Common myeloid progenitor, CD34-positive (primary cell): ENCODE data around the gene BICRA. TPM values are rescaled to one million over a fixed set of nuclear protein-coding genes. Genes with fewer than 3 reads are reported as not detected.

Experiments
- CTCF ChIA-PET: fragments of 350-600 bp; sonication (Branson Sonifier 250); formaldehyde crosslinking; loops from one replicate; lab custom pipeline; 2021; ENCODE audit warnings: antibody characterized with exemption; lab: Charles Lee
- POLR2A ChIA-PET: fragments of 350-600 bp; sonication (Branson Sonifier 250); formaldehyde crosslinking; loops from one replicate; lab custom pipeline; 2021; ENCODE audit warnings: antibody characterized with exemption; lab: Charles Lee
- DNase-seq, 3 donors: peaks; one replicate each; pipeline versions ENCODE4 v3.0.0 to v3.0.0-alpha.2; 2013
- H3K27ac ChIP-seq, 2 experiments: 1 replicate in 1 of 2; 2 replicates in 1 of 2; pipeline ENCODE4 v1.7.0; 2013; ENCODE audit warnings: inconsistent platforms in 2 of 2, low read length in 2 of 2, mild to moderate bottlenecking in 2 of 2, low read depth in 1 of 2, moderate library complexity in 1 of 2; ENCODE audit not compliant: severe bottlenecking in 2 of 2, insufficient read depth in 1 of 2, poor library complexity in 1 of 2
- H3K27me3 ChIP-seq, 5 experiments: replicated peaks in 2 of 5; 1 replicate in 3 of 5; 2 replicates in 2 of 5; pipeline versions ENCODE4 v1.6.1 to v1.7.0; 2013; ENCODE audit warnings: low read length in 4 of 5, mild to moderate bottlenecking in 2 of 5, moderate library complexity in 2 of 5, inconsistent platforms in 1 of 5; ENCODE audit not compliant: insufficient read depth in 5 of 5, control insufficient read depth in 4 of 5
- H3K36me3 ChIP-seq, 4 experiments: 1 replicate in 2 of 4; 2 replicates in 2 of 4; pipeline versions ENCODE4 v1.6.1 to v1.7.0; 2013; ENCODE audit warnings: low read length in 3 of 4, control low read depth in 1 of 4, mild to moderate bottlenecking in 1 of 4; ENCODE audit not compliant: control insufficient read depth in 4 of 4, insufficient read depth in 4 of 4
- H3K4me1 ChIP-seq, 4 experiments: 1 replicate in 3 of 4; 2 replicates in 1 of 4; pipeline versions ENCODE4 v1.6.1 to v1.7.1; 2013; ENCODE audit warnings: low read length in 3 of 4, mild to moderate bottlenecking in 3 of 4, control low read depth in 1 of 4, inconsistent platforms in 1 of 4, moderate library complexity in 1 of 4; ENCODE audit not compliant: control insufficient read depth in 4 of 4, insufficient read depth in 4 of 4; ENCODE audit errors: control extremely low read depth in 1 of 4
- H3K4me3 ChIP-seq, 7 experiments: 1 replicate in 4 of 7; 2 replicates in 3 of 7; pipeline versions ENCODE4 v1.5.1 to v1.7.0; 2013; ENCODE audit warnings: mild to moderate bottlenecking in 7 of 7, low read length in 6 of 7, moderate library complexity in 6 of 7, inconsistent platforms in 2 of 7, low read depth in 2 of 7, control low read depth in 1 of 7; ENCODE audit not compliant: insufficient read depth in 4 of 7, control insufficient read depth in 1 of 7; ENCODE audit errors: extremely low read depth in 1 of 7
- H3K9me3 ChIP-seq, 5 experiments: 1 replicate in 4 of 5; 2 replicates in 1 of 5; pipeline versions ENCODE4 v1.6.1 to v1.7.1; 2013; ENCODE audit warnings: low read length in 4 of 5, mild to moderate bottlenecking in 2 of 5, inconsistent platforms in 1 of 5, low read depth in 1 of 5, moderate library complexity in 1 of 5; ENCODE audit not compliant: control insufficient read depth in 4 of 5, insufficient read depth in 2 of 5; ENCODE audit errors: control extremely low read depth in 1 of 5
- WGBS: methylation state at CpG from one replicate; pipeline ENCODE4 v1.1.5; 2013; ENCODE audit not compliant: insufficient coverage; 5-methylcytosine and 5-hydroxymethylcytosine counted together
- polyA plus RNA-seq: library from polyadenylated mRNA; unstranded; fragments of 120-200 nt; gene quantifications from one replicate; pipeline ENCODE4 v1.2.1, GENCODE V29; 2013

The BICRA gene
- polyA plus RNA-seq = 8.0 TPM

DNA sequence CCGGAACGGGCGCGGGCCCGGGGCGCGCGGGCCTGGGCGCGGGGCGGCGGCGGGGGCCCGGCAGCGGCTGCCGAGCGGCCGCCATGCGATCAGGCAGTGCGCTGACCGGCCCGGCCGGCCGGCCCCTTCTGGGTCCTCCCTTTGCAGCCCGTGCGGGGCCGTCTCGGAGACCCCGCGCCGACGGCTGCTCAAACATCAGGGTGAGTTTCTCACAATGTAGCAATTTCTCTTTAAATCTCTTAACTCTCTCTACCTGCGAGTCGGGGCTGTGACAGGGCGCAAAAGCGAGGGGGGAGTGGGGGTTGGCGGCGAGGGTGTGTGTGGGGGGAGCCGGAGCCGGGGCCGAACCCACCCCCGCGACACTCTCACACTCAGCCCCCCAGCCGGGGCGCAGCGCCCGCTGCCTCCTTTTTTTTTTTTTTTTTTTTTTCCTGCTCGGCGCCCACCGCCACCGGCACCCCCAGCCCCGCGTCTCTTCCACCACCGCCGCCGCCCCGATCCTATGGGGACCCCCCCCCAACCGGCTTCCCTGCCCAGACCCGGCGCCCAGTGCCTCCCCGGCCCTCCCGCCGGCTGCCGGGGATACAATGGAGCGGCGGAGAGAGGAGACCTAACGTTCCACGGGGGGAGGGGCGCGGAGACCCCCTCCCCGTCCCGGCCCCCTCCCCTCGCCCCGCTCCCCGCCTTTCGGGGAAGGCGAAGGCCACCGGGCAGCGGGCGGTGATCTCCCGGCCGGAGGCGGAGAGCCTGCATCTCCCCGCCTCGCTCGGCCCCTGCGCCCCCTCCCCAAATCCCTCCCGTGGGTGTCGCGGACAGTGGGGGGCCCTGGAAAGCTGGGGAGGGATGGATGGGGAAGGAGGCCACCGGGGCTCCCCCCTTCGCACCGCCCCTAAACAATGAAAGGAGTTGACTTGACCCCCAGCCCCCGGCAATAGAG lies at the start of gene BICRA:
BICRA (plus strand) TSS at position 166 of the 937 bp plus-strand sequence. CDS start 64,441 bp downstream, outside the sequence.
- peak within 1 kb of the TSS; percentile 40 to 85 for H3K27ac ChIP-seq
- CTCF ChIA-PET = interaction anchor here (2.0 kb wide), 1 partner anchor 89 kb away, joined by 8 read pairs; no protein-coding TSS in a partner anchor
- 0% methylated on average over 26 of the region's 94 CpGs for WGBS
- H3K4me1 ChIP-seq = peaks cover 0 to 31% (median 20%) of the 10 kb centered on the region in 4 experiments
- DNase-seq = peak; percentile 82 to 86 (median 85)
- H3K4me3 ChIP-seq = peak within 1 kb of the TSS; percentile 80 to 96 (median 86)
- POLR2A ChIA-PET = interaction anchor here (0.5 kb wide), 1 partner anchor 514 kb away, joined by 3 read pairs; no protein-coding TSS in a partner anchor
- H3K36me3 ChIP-seq = peaks cover 0 to 3% (median 0%) of the 10 kb centered on the region in 4 experiments
- no peaks in the 10 kb centered on the region for H3K9me3 ChIP-seq
- no peaks in the 10 kb centered on the region for H3K27me3 ChIP-seq

DNA sequence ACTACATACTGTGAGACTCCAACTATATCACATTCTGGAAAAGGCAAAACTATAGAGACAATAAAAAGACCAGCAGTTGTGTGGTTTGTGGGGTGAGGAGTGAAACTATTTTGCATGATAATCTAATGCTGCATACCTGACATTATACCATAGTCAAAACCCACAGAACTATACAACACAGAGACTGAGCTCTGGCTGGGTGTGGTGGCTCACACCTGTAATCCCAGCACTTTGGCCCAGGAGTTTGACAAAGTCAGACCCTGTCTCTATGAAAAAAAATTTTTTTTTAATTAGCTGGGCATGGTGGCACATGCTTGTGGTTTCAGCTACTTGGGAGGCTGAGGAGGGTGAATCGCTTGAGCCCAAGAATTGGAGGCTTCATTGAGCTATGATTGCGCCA lies 47.9 kb upstream of the BICRA start:
- no peak overlapping the region for H3K4me3 ChIP-seq
- no CpG with 5 or more reads among the region's 2 CpGs for WGBS
- H3K4me1 ChIP-seq = no peaks in the 10 kb centered on the region
- no peak overlapping the region for H3K27ac ChIP-seq
- POLR2A ChIA-PET = no interaction called here
- no peaks in the 10 kb centered on the region for H3K36me3 ChIP-seq
- H3K9me3 ChIP-seq = no peaks in the 10 kb centered on the region
- H3K27me3 ChIP-seq = no peaks in the 10 kb centered on the region
- CTCF ChIA-PET = interaction anchor here (0.9 to 1.1 kb wide), 2 partner anchors 11 to 139 kb away, joined by 3 read pairs; no protein-coding TSS in a partner anchor
- DNase-seq = no peak

GRCh38 chr19:47561440-47562057 lies 47.4 kb upstream of the BICRA start:
- CTCF ChIA-PET = interaction anchor here (0.9 kb wide), 1 partner anchor 138 kb away, joined by 3 read pairs; no protein-coding TSS in a partner anchor
- 100% methylated on average over 4 of the region's 7 CpGs for WGBS
- POLR2A ChIA-PET = no interaction called here

DNA sequence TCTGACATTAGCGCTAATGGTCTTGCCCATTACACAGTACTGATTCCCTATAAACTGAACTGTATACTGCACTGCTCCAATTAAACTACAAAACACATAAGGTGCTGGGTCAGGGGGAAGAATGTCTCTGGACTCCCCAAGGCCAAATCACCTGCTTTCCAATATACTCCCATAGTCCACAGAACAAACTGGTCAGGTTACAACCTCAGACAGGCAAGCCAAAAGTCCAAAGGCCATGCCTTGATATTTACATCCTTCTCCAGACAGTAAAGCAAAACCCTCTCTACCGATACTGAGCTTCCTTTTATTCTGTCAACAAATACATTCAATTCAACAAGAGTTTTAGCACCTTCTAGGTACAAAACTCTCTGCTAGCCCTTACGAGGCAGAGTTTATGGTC lies 44.9 kb upstream of the BICRA start:
- Histone ChIP-seq H3K4me1 (no peaks in the 10 kb centered on the region), H3K36me3 (no peaks in the 10 kb centered on the region), H3K27ac (no peak overlapping the region), H3K4me3 (no peak overlapping the region), H3K27me3 (no peaks in the 10 kb centered on the region), H3K9me3 (no peaks in the 10 kb centered on the region)
- 93% methylated on average over 3 of the region's 3 CpGs for WGBS
- CTCF ChIA-PET = no interaction called here
- DNase-seq = no peak
- POLR2A ChIA-PET = no interaction called here

More at GRCh38 chr19:47561440-47562057, 47.4 kb upstream of the BICRA start:
- Histone ChIP-seq H3K36me3 (no peaks in the 10 kb centered on the region), H3K4me3 (no peak overlapping the region), H3K9me3 (no peaks in the 10 kb centered on the region), H3K4me1 (no peaks in the 10 kb centered on the region), H3K27ac (no peak overlapping the region), H3K27me3 (no peaks in the 10 kb centered on the region)
- DNase-seq = no peak

DNA sequence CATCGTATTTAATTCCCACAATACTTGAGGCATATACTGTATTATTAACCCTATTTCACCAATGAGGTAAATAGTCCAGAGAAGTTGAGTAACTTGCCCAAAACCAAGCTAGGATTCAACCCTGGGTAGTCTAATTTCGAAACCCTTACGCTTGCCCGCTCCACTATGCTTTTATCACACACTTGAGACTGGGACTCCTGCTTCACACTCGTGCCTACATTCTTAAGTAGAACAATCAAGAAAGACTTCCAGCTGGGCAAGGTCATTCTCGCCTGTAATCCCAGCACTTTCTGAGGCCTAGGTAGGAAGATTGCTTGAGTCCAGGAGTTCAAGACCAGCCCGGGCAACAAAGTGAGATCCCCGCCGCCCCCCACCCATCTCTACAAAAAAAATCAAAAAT lies 39.6 kb upstream of the BICRA start:
- ChIA-PET CTCF (no interaction called here), POLR2A (interaction anchor here (0.6 kb wide), 1 partner anchor 1234 kb away, joined by 3 read pairs; no protein-coding TSS in a partner anchor)
- WGBS = 94% methylated on average over 6 of the region's 9 CpGs
- peaks cover 0 to 18% (median 10%) of the 10 kb centered on the region in 5 experiments for H3K27me3 ChIP-seq
- no peak for DNase-seq
- H3K4me1 ChIP-seq = peaks cover 0 to 7% (median 5%) of the 10 kb centered on the region in 4 experiments
- H3K9me3 ChIP-seq = no peaks in the 10 kb centered on the region
- H3K4me3 ChIP-seq = no peak overlapping the region
- no peak overlapping the region for H3K27ac ChIP-seq
- H3K36me3 ChIP-seq = no peaks in the 10 kb centered on the region

DNA sequence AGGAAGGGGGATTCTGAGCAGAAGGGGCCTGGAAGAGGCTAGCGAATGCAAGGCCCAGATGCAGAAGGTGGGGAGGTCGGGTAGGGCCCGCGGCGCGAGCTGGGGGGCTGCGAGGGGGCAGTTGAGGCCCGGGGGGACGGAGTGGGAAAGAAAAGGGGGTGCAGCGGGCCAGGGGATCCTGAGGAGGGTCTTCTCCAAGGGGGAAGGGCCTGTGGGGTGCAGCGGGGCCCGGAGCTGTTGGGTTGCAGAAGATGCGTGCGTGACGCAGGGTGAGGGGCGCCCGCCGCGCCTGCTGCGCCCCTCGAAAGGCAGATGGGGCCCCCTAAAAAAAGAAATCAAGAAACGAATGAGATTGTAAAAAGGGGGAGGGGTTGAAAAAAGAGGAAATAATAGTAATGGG lies 36.3 kb upstream of the BICRA start:
- Histone ChIP-seq H3K27me3 (peaks cover 0 to 18% (median 10%) of the 10 kb centered on the region in 5 experiments), H3K36me3 (no peaks in the 10 kb centered on the region), H3K27ac (no peak overlapping the region), H3K4me1 (peaks cover 0 to 7% (median 5%) of the 10 kb centered on the region in 4 experiments), H3K4me3 (peak overlapping the region in 2 of 7 experiments; percentile 19 to 48), H3K9me3 (no peaks in the 10 kb centered on the region)
- POLR2A ChIA-PET = no interaction called here
- 81% methylated on average over 20 of the region's 22 CpGs for WGBS
- DNase-seq = no peak
- CTCF ChIA-PET = no interaction called here
